Body of pancreas (tissue), 4 donors: Measurements from ENCODE around the gene SRGAP1. TPM values are rescaled to one million over a fixed set of nuclear protein-coding genes. Genes with fewer than 3 reads are reported as not detected.
A peak's percentile ranks its signal among the peaks of the same experiment; 100 is the strongest.

Experiments used
- ATAC-seq: fragments of 150-250 bp; one replicate; pipeline ENCODE4 v1.9.1; 2016
- DNase-seq, 4 donors: peaks; one replicate each; pipeline ENCODE4 v3.0.0-alpha.2; 2019
- H3K27ac ChIP-seq, 4 donors: fragments of 200-600 bp; sonication (generic); 1 replicate in 3 of 4; 2 replicates in 1 of 4; pipeline versions ENCODE4 v1.5.1 to v1.6.1; 2016 to 2019; ENCODE audit warnings: mild to moderate bottlenecking in 1 of 4, mixed read lengths in 1 of 4, moderate library complexity in 1 of 4
- H3K27me3 ChIP-seq, 2 donors: fragments of 200-600 bp; sonication (generic); one replicate each; pipeline ENCODE4 v1.6.0; 2016; ENCODE audit warnings: mild to moderate bottlenecking in 1 of 2
- H3K36me3 ChIP-seq, 2 donors: fragments of 200-600 bp; sonication (generic); replicated peaks in 1 of 2; 2 replicates each; pipeline ENCODE4 v1.5.1; 2016; ENCODE audit warnings: low read depth in 2 of 2; ENCODE audit not compliant: insufficient read depth in 1 of 2
- H3K4me1 ChIP-seq: fragments of 200-600 bp; sonication (generic); one replicate; pipeline ENCODE4 v1.6.0; 2016
- H3K4me3 ChIP-seq, 2 donors: fragments of 200-600 bp; sonication (generic); 1 replicate in 1 of 2; 2 replicates in 1 of 2; pipeline ENCODE4 v1.5.1; 2016 to 2019
- H3K9me3 ChIP-seq, 3 donors: fragments of 200-600 bp; sonication (generic); 1 replicate in 2 of 3; 2 replicates in 1 of 3; pipeline ENCODE4 v1.5.1; 2016
- POLR2A ChIP-seq, 3 donors: fragments of 450-650 bp; IDR thresholded peaks; one replicate each; pipeline ENCODE4 v1.6.1; 2016; ENCODE audit warnings: antibody characterized with exemption in 3 of 3, mild to moderate bottlenecking in 2 of 3
- WGBS, 2 donors: methylation state at CpG; one replicate each; pipeline ENCODE4 v1.1.5; 2017; 5-methylcytosine and 5-hydroxymethylcytosine counted together
- intact Hi-C: fragments of 100-400 bp; cut with DNase I; formaldehyde crosslinking; loops from one replicate; pipeline ENCODE4 v1.15.1; 2023
- total RNA-seq, 2 donors: library from RNA; depleted of rRNA; stranded (reverse); fragments of >200 nt; gene quantifications; one replicate each; pipeline ENCODE4 v1.1.0, GENCODE V29; 2016
- TF ChIP-seq, protein P1 (sequence below), 7 experiments: fragments of 450-650 bp in 4 of 7; fragments of 200-600 bp in 3 of 7; sonication (generic) in 3 of 7; IDR thresholded peaks; one replicate each; pipeline ENCODE4 v1.5.1; 2016 to 2019; ENCODE audit warnings: antibody characterized with exemption in 7 of 7

The SRGAP1 gene
- total RNA-seq, 2 donors from 2014 or later: 8.8 to 14.8 TPM

DNA sequence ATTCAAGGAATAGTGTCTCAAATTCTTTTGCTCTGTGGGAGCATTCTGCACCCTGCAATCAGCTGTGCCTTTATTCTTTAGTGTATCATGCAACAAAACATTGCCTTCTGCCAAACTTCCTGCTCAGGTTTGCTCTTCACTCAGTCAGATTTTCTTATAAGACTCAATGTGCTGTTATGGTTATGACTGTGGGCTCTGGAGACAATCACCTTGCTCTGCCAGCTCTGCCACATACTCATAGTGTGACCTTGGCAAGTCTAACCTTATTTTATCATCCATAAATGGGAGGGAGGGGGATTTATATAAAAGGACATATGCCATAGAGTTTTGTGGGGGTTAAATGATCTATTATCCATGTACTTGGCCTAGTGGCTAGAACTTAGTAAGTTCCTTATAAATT lies 51.3 kb downstream of the SRGAP1 start:
- Histone ChIP-seq H3K36me3 (no peaks in the 10 kb centered on the region), H3K9me3 (no peaks in the 10 kb centered on the region), H3K4me1 (peaks cover 47% of the 10 kb centered on the region), H3K4me3 (no peak overlapping the region), H3K27ac (peak overlapping the region in 2 of 4 donors; percentile 24 to 34), H3K27me3 (no peaks in the 10 kb centered on the region)
- intact Hi-C loops: no loop called here
- TF ChIP-seq, protein P1, sequence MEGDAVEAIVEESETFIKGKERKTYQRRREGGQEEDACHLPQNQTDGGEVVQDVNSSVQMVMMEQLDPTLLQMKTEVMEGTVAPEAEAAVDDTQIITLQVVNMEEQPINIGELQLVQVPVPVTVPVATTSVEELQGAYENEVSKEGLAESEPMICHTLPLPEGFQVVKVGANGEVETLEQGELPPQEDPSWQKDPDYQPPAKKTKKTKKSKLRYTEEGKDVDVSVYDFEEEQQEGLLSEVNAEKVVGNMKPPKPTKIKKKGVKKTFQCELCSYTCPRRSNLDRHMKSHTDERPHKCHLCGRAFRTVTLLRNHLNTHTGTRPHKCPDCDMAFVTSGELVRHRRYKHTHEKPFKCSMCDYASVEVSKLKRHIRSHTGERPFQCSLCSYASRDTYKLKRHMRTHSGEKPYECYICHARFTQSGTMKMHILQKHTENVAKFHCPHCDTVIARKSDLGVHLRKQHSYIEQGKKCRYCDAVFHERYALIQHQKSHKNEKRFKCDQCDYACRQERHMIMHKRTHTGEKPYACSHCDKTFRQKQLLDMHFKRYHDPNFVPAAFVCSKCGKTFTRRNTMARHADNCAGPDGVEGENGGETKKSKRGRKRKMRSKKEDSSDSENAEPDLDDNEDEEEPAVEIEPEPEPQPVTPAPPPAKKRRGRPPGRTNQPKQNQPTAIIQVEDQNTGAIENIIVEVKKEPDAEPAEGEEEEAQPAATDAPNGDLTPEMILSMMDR (IDR thresholded peaks at IDR 0.05): no peak
- no peak for TF ChIP-seq POLR2A (IDR thresholded peaks at IDR 0.05)
- DNase-seq (no peak), ATAC-seq (no peak)

DNA sequence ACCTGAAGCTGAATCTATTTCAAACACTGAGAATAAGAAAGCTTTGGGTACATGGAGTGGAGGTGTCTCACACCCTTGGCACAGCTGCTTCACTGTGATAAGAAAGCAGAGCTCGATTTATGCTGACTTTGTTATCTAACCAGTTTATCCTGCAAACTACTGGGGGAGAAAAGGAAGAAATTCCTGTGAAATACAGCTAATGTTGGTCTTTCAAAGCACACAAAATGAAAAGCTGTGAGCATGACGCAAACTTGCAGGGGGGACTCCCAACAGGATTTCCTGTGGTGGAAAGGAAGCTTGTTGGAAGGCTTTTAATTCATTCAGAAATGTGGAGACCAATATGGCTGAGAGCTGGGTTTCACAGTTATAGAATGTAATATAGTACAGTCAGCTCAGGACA lies 53.4 kb downstream of the SRGAP1 start:
- Histone ChIP-seq H3K4me3 (no peak overlapping the region), H3K4me1 (peaks cover 59% of the 10 kb centered on the region), H3K36me3 (no peaks in the 10 kb centered on the region), H3K9me3 (no peaks in the 10 kb centered on the region), H3K27ac (peak overlapping the region in 3 of 4 donors; percentile 80 to 85 (median 81)), H3K27me3 (no peaks in the 10 kb centered on the region)
- WGBS, 2 donors: 14% methylated on average over 2 of the region's 2 CpGs
- DNase-seq (peak in 3 of 4 donors; percentile 10 to 36 (median 18)), ATAC-seq (peak; percentile 50)
- intact Hi-C loops: no loop called here
- TF ChIP-seq, protein P1 (IDR thresholded peaks at IDR 0.05): no peak
- TF ChIP-seq POLR2A (IDR thresholded peaks at IDR 0.05): no peak

DNA sequence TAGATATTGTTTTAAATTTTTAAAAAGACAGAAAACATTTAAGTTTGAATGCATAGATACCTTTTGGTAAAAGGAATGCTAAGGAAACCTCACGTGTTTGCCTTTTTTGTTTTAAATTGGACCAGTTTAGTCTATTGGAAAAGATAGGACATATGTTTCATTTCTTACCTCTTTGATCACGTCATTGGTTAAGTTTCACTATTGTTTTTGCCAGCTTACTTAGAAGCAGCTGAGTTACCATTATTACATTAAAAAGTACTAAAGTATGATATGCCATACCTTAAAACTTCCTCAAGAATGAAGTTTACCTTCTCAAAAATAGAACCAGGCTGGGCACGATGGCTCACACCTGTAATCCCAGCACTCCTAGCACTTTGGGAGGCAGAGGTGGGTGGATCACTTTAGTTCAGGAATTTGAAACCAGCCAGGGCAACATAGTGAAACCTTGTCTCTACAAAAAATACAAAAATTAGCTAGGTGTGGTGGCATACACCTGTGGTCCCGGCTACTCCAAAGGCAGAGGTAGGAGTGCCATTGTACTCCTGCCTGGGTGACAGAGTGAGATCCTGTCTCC lies 54.4 kb downstream of the SRGAP1 start:
- Histone ChIP-seq H3K36me3 (no peaks in the 10 kb centered on the region), H3K4me3 (no peak overlapping the region), H3K27me3 (no peaks in the 10 kb centered on the region), H3K9me3 (no peaks in the 10 kb centered on the region), H3K27ac (peak overlapping the region; percentile 80 to 85 (median 82)), H3K4me1 (peaks cover 59% of the 10 kb centered on the region)
- intact Hi-C loops: no loop called here
- ATAC-seq (peak; percentile 56), DNase-seq (peak in 3 of 4 donors; percentile 15 to 31 (median 21))
- TF ChIP-seq POLR2A (IDR thresholded peaks at IDR 0.05): no peak
- TF ChIP-seq, protein P1 (IDR thresholded peaks at IDR 0.05): no peak
- 33 to 39% methylated on average over 4 of the region's 4 CpGs for WGBS, 2 donors

DNA sequence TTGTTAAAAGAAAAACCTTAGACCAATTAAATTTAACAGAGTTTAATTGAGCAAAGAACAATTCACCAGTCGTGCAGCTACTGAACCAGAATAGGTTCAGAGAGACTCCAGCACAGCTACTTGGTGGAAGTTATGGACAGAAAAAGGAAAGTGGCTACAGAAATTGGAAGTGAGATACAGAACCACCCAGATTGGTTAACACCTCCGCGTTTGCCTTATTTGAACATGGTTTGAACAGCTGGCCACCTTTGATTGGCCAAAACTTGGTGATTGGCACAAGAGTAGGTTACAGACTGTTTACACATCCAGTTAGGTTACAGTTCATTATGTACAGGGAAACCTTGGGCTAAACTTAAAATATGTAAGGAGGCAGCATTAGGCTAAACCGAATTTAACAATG lies 54.9 kb downstream of the SRGAP1 start:
- intact Hi-C loops: no loop called here
- peak overlapping the region; percentile 80 to 85 (median 82) for H3K27ac ChIP-seq
- WGBS, 2 donors: 37 to 45% methylated on average over 4 of the region's 4 CpGs

More for the DNA sequence above, 54.9 kb downstream of the SRGAP1 start:
- no peaks in the 10 kb centered on the region for H3K9me3 ChIP-seq
- no peaks in the 10 kb centered on the region for H3K27me3 ChIP-seq
- no peak overlapping the region for H3K4me3 ChIP-seq
- DNase-seq: peak; percentile 76 to 87 (median 83)
- peak; percentile 7 to 78 (median 67) for TF ChIP-seq POLR2A (IDR thresholded peaks at IDR 0.05)
- TF ChIP-seq, protein P1 (IDR thresholded peaks at IDR 0.05): no peak
- peaks cover 59% of the 10 kb centered on the region for H3K4me1 ChIP-seq
- ATAC-seq: peak; percentile 86
- H3K36me3 ChIP-seq: no peaks in the 10 kb centered on the region
